HepG2 (cell line): ENCODE data around the gene SULT4A1. TPM values are rescaled to one million over a fixed set of nuclear protein-coding genes. Genes with fewer than 3 reads are reported as not detected.

Source experiments
- ATAC-seq: fragments of 200-7000 bp; cut with Tn5 transposase; 3 replicates; pipeline ENCODE4 v1.9.1; 2020; ENCODE audit warnings: mild to moderate bottlenecking, moderate library complexity
- BruUV-seq: library from RNA; stranded (reverse); fragments of 400-500 nt; replicated peaks from 2 replicates; lab custom pipeline; 2021; lab: Mats Ljungman, UMichigan
- CTCF ChIA-PET: fragments of 300-600 bp; formaldehyde crosslinking; extraction: SDS; loops from one replicate; lab custom pipeline; 2021; ENCODE audit warnings: low total read pairs, inconsistent platforms, low intra/inter-chr PET ratio; lab: Yijun Ruan, JAX
- POLR2A ChIA-PET: fragments of 350-600 bp; sonication (Branson Sonifier 250); formaldehyde crosslinking; loops from one replicate; lab custom pipeline; 2020; ENCODE audit warnings: antibody characterized with exemption, inconsistent platforms; lab: Yijun Ruan, JAX
- DNase-seq: peaks from one replicate; pipeline ENCODE4 v3.0.0-alpha.2; 2015; ENCODE audit warnings: low spot score
- FAIRE-seq: peaks from 3 replicates; lab custom pipeline; 2011; peaks lifted over from hg19 to GRCh38; lab: Jason Lieb, UNC
- H2AFZ ChIP-seq: one replicate; pipeline ENCODE4 v1.6.1; 2011; ENCODE audit warnings: low read length, inconsistent platforms
- H3K27ac ChIP-seq: fragments of 300-600 bp; 3 replicates; pipeline ENCODE4 v1.8.0; 2011; ENCODE audit warnings: mixed run types, mild to moderate bottlenecking, mixed read lengths, low read length, inconsistent platforms; ENCODE audit not compliant: insufficient read depth; ENCODE audit errors: extremely low read length
- H3K27me3 ChIP-seq, 2 experiments: fragments of 200-600 bp in 1 of 2; 2 replicates in 1 of 2; 3 replicates in 1 of 2; pipeline versions ENCODE4 v1.6.0 to v1.8.0; 2011; ENCODE audit warnings: low read length in 2 of 2, mild to moderate bottlenecking in 2 of 2, moderate library complexity in 2 of 2, inconsistent platforms in 1 of 2; ENCODE audit not compliant: insufficient read depth in 2 of 2, control insufficient read depth in 1 of 2
- H3K36me3 ChIP-seq, 2 experiments: fragments of 200-600 bp in 1 of 2; replicated peaks in 1 of 2; 2 replicates in 1 of 2; 3 replicates in 1 of 2; pipeline versions ENCODE4 v1.5.1 to v1.8.0; 2011; ENCODE audit warnings: low read length in 2 of 2, inconsistent platforms in 1 of 2; ENCODE audit not compliant: insufficient read depth in 2 of 2, control insufficient read depth in 1 of 2
- H3K4me1 ChIP-seq: 2 replicates; pipeline ENCODE4 v1.5.1; 2012; ENCODE audit warnings: low read length, inconsistent platforms; ENCODE audit not compliant: insufficient read depth
- H3K4me2 ChIP-seq: 2 replicates; pipeline ENCODE4 v1.6.0; 2011; ENCODE audit warnings: low read depth, low read length, inconsistent platforms
- H3K4me3 ChIP-seq, 3 experiments: fragments of 200-600 bp in 1 of 3; sonication (generic), shearing (Covaris generic) in 1 of 3; replicated peaks in 1 of 3; 2 replicates each; pipeline ENCODE4 v1.5.1; 2011 to 2016; ENCODE audit warnings: low read length in 3 of 3, inconsistent platforms in 2 of 3, low read depth in 2 of 3, mild to moderate bottlenecking in 2 of 3, control low read depth in 1 of 3, mixed read lengths in 1 of 3; ENCODE audit not compliant: insufficient read depth in 1 of 3
- H3K79me2 ChIP-seq: one replicate; pipeline ENCODE4 v1.6.1; 2011; ENCODE audit warnings: low read length, inconsistent platforms; ENCODE audit not compliant: insufficient read depth
- H3K9ac ChIP-seq: 2 replicates; pipeline ENCODE4 v1.6.0; 2011; ENCODE audit warnings: mild to moderate bottlenecking, low read depth, low read length, inconsistent platforms; ENCODE audit not compliant: insufficient read depth
- H3K9me3 ChIP-seq: 2 replicates; pipeline ENCODE4 v1.5.1; 2012; ENCODE audit warnings: mild to moderate bottlenecking, low read length
- H4K20me1 ChIP-seq: 2 replicates; pipeline ENCODE4 v1.6.0; 2011; ENCODE audit warnings: inconsistent platforms, mild to moderate bottlenecking, low read length, moderate library complexity; ENCODE audit not compliant: insufficient read depth
- ATRX ChIP-seq: sonication (generic); formaldehyde crosslinking; IDR thresholded peaks from 2 replicates; pipeline ENCODE4 v1.4.0; 2020; ENCODE audit warnings: missing genetic modification reagents, borderline replicate concordance
- GPN1 ChIP-seq: sonication (generic); formaldehyde crosslinking; IDR thresholded peaks from 2 replicates; pipeline ENCODE4 v1.5.1; 2020; ENCODE audit warnings: missing genetic modification reagents, borderline replicate concordance
- MTERF4 ChIP-seq: sonication (generic); formaldehyde crosslinking; IDR thresholded peaks from 2 replicates; pipeline ENCODE4 v1.8.0; 2023; ENCODE audit warnings: mild to moderate bottlenecking, missing genetic modification reagents
- TBX2 ChIP-seq: sonication (generic); formaldehyde crosslinking; IDR thresholded peaks from 2 replicates; pipeline ENCODE4 v1.5.0; 2020; ENCODE audit warnings: missing genetic modification reagents, mild to moderate bottlenecking, borderline replicate concordance
- ZKSCAN8 ChIP-seq: IDR thresholded peaks from 2 replicates; pipeline ENCODE4 v1.6.1; 2016; ENCODE audit warnings: borderline replicate concordance, missing genetic modification reagents, missing compliant biosample characterization
- ZNF160 ChIP-seq: sonication (generic); formaldehyde crosslinking; IDR thresholded peaks from 2 replicates; pipeline ENCODE4 v1.8.0; 2022; ENCODE audit warnings: mild to moderate bottlenecking, inconsistent platforms, missing genetic modification reagents
- ZNF180 ChIP-seq: sonication (generic); formaldehyde crosslinking; IDR thresholded peaks from 2 replicates; pipeline ENCODE4 v1.4.0; 2020; ENCODE audit warnings: low read depth, missing genetic modification reagents, borderline replicate concordance
- ZNF24 ChIP-seq: fragments of 450-650 bp; IDR thresholded peaks from 2 replicates; pipeline ENCODE4 v1.6.1; 2017; ENCODE audit warnings: antibody characterized with exemption, mild to moderate bottlenecking
- ZNF878 ChIP-seq: sonication (generic); formaldehyde crosslinking; IDR thresholded peaks from 2 replicates; pipeline ENCODE4 v1.8.1; 2023; ENCODE audit warnings: mild to moderate bottlenecking, missing genetic modification reagents, moderate library complexity
- WGBS: methylation state at CpG from one replicate; pipeline ENCODE4 v1.1.6; 2017; ENCODE audit warnings: low lambda C conversion rate; 5-methylcytosine and 5-hydroxymethylcytosine counted together
- in situ Hi-C: cut with HindIII; loops from 2 replicates; pipeline ENCODE4 v1.10.0; 2017; ENCODE audit warnings: low pct_unique_long_range_greater_than_20kb; ENCODE audit not compliant: extremely low pct_ligation_motif_present
- intact Hi-C: fragments of 100-400 bp; cut with micrococcal nuclease; formaldehyde crosslinking; loops from one replicate; pipeline ENCODE4 v1.10.0; 2022; ENCODE audit not compliant: unreplicated experiment
- polyA plus RNA-seq, 8 experiments: library from polyadenylated mRNA; depleted of rRNA in 3 of 8; stranded (reverse) in 7 of 8; unstranded in 1 of 8; fragments of >200 nt; fragmentation: Illumina TruSeq in 4 of 8; extraction: Trizol in 4 of 8; gene quantifications; 2 replicates each; pipeline versions ENCODE4 v1.2.1 to v1.2.3, GENCODE V29; 2011 to 2016; ENCODE audit warnings: low read depth in 4 of 8, missing spikeins in 1 of 8, mixed read lengths in 1 of 8; ENCODE audit not compliant: insufficient read depth in 1 of 8
- total RNA-seq, 5 experiments: library from RNA; depleted of rRNA; stranded (reverse); fragments of >200 nt; fragmentation: Illumina TruSeq; extraction: Trizol; gene quantifications; 2 replicates each; pipeline ENCODE4 v1.2.3, GENCODE V29; 2016; ENCODE audit warnings: low read depth in 1 of 5

Gene SULT4A1
- total and polyA plus RNA-seq, 2 of the 13 experiments (the other 11 are each of a cell fraction or from before 2014, with no cell fraction given) = not detected

DNA sequence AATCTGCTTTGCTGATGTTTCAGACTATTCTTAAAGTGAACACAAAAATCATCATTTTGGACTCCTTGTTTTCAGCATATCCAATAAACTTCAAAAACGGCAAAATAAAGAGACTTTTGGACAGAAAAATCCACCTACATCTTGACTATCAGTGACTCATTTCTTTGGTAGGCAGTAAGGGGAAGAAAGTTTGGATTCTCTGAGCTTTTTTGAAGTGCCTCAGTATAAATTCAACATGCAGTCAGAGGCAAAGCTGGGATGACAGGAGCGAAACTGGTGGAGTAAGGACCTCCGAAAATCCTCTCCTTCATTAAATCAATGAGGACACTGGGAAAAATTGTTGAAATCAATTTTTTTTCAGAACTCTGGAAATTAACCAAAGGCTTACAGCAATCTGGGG is 79.9 kb downstream of the SULT4A1 start:
- H3K27ac ChIP-seq = no peak overlapping the region
- no peaks in the 10 kb centered on the region for H4K20me1 ChIP-seq
- no peaks in the 10 kb centered on the region for H3K9me3 ChIP-seq
- BruUV-seq = no TSS peak
- ChIA-PET POLR2A (no interaction called here), CTCF (no interaction called here)
- no peak overlapping the region for H3K4me2 ChIP-seq
- in situ Hi-C loops (no loop called here), intact Hi-C loops (no loop called here)
- DNase-seq (no peak), ATAC-seq (no peak), FAIRE-seq (no peak)
- 2% methylated on average over 3 of the region's 3 CpGs for whole genome bisulfite sequencing
- no peaks in the 10 kb centered on the region for H3K79me2 ChIP-seq
- no peak overlapping the region for H3K9ac ChIP-seq
- TF ChIP-seq ATRX (CRISPR knock-in tag) (no peak), GPN1 (no peak), ZNF878 (CRISPR knock-in tag) (no peak), ZNF24 (no peak), ZNF180 (CRISPR knock-in tag) (no peak), ZNF160 (no peak), TBX2 (no peak)
- no peak overlapping the region for H3K4me3 ChIP-seq
- no peaks in the 10 kb centered on the region for H3K4me1 ChIP-seq
- H3K36me3 ChIP-seq = no peaks in the 10 kb centered on the region
- no peak overlapping the region for H2AFZ ChIP-seq
- no peaks in the 10 kb centered on the region; a peak in 1 of 5 replicates for H3K27me3 ChIP-seq

GRCh38 chr22:43777286-43777685 is 85.0 kb downstream of the SULT4A1 start:
- H3K9me3 ChIP-seq = no peaks in the 10 kb centered on the region
- WGBS = 15% methylated on average over 4 of the region's 4 CpGs
- no peak overlapping the region for H2AFZ ChIP-seq
- no peak overlapping the region for H3K4me3 ChIP-seq
- H3K4me1 ChIP-seq = no peaks in the 10 kb centered on the region
- no peaks in the 10 kb centered on the region for H3K79me2 ChIP-seq
- TF ChIP-seq ZKSCAN8 (no peak), MTERF4 (CRISPR knock-in tag) (no peak)
- ATAC-seq = no peak
- H3K27me3 ChIP-seq = no peaks in the 10 kb centered on the region; a peak in 2 of 5 replicates
- no peaks in the 10 kb centered on the region for H4K20me1 ChIP-seq
- H3K36me3 ChIP-seq = no peaks in the 10 kb centered on the region
- no peak overlapping the region for H3K27ac ChIP-seq
- no peak for DNase-seq
- no peak overlapping the region for H3K9ac ChIP-seq
- no peak overlapping the region for H3K4me2 ChIP-seq
- in situ Hi-C loops (no loop called here), intact Hi-C loops (no loop called here)
- POLR2A ChIA-PET = no interaction called here
- FAIRE-seq = no peak
- no TSS peak for BruUV-seq
- CTCF ChIA-PET = no interaction called here
